Left hindlimb (tissue), 1 donor: ENCODE results near the gene RNASE9.
"Not testable (repeated sequence)": the region's sequence is repeated elsewhere in the genome, so short reads cannot be mapped to it uniquely, and the experiment has no call there.

ENCODE experiments used
- DNase-seq: peaks from one replicate; pipeline ENCODE4 v3.0.0-alpha.2; 2018

The RNASE9 gene

GRCh38 chr14:20560961-20561360 is at the start of gene RNASE9:
RNASE9 (minus strand) TSS chr14:20561047.
- no peak for DNase-seq

DNA sequence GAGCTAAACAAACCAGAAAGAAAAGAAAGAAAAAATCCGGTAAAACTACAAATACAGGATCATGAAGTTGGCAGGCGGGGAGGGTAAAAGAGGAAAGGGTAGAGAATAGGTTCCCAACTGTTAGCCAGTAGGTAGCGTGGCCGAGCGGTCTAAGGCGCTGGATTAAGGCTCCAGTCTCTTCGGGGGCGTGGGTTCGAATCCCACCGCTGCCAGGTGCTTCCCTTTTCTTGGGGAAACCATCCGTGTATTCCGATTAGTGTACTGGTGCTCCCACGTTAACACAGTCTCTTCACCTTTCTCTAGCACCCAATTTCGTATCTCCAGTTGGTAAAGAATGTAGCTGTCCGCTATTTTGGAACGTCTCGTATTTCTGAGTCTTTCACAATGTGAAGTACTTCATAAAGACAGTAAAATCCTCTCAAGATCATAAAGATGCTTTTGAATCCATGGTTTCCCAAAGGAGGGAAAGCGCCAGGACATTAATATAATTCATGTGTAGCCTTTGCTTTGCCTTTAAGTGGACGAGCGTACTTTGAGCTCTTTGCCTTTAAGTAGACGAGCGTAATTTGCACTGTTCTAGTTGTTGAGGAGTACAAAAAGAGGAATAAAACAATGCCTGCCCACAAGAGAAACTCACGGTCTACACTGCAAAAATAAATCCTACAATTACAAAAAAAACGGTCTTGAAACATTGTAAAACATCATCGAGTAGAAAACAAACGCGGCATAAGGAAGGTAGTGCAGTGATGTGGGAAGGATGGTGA is 49.3 kb upstream of the RNASE9 start:
- peak; percentile 76 for DNase-seq

DNA sequence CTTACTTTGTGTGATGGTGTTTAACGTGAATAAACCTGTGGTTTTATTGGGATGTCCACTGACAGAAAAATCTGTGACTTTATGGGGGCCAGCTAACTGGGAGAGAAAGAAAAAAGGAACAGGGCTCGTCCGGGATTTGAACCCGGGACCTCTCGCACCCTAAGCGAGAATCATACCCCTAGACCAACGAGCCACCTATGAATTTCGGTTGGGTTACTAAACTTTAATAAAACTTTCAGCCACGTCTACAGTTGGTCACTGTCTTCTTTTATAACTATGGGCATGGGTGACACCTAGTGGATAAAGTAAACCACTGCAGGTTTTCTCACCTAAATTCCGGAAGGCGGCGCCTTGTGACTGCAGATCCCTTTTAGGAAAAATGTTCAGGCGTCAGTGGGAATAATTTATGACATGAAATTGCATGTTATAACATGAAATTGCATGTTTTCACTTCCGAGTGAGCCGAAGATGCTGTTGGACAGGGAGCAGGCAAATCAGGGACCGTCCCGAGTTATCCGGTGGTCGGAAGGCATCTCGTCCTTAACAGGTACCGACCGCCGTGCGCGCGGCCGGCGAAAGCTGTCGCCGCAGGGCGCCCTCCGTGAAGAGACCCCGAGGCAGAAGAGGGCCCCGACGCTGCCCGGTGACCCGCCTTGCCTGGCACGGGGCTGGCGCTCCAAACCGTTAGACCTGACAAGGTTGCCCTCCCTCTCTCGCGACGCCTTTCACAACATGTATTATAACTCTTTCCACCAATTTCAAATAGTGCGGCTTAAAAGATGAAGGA is 48.6 kb upstream of the RNASE9 start:
- DNase-seq = peak; percentile 77

- DNase-seq = no peak
Measured at GRCh38 chr14:20608383-20609110, 47.7 kb upstream of the RNASE9 start.

DNA sequence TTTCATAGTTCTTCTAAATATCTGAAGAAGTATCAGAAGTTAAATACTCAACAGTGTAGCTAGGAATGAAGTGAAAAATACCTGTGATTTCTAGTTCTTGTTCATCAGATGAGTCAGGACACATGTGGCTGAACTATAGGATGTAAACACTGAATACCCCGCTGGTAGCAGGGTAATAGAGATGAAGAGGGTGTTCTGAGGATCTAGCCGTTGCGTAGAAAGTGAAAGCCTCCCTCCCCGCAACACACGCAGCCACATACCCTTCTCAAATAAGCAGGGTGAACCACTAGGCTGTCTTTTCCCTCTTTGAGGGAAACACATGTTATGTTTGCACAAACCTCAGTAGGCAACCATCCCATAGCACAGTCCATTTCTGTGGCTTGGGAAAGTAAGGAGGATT is 46.8 kb upstream of the RNASE9 start:
- DNase-seq = no peak

GRCh38 chr14:20606902-20607242 is 46.0 kb upstream of the RNASE9 start:
- no peak for DNase-seq

DNA sequence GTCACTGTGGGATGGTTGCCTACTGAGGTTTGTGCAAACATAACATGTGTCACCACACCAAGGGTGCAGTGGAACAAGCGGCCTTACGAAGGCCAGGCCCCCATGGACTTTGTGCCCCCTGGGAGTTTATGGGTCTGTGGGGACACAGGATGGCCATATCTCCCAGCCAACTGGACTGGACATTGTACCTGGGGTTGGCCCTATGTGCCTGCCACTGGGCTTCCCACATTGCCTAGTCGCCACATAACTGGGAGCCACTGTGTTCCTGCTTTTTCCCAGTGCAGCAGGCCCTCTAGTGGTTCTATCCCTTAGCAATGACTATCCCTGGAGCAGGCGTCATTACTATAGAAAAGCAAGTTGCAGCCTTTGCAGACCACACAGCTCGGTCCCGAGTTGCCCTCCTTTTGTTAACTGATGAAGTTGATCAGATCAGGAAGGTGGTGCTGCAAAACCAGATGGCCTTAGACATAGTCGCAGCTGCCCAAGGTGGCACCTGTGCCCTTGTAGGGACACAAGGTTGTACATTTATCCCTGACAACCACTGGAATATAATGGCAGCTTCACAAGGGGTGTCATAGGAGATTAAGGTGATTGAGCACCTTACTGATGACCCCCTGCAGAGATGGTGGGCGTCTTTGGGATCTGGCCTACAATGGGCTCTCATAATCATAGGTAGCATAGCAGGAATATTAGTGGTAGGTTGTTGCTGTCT is 45.5 kb upstream of the RNASE9 start:
- DNase-seq = no peak

DNA sequence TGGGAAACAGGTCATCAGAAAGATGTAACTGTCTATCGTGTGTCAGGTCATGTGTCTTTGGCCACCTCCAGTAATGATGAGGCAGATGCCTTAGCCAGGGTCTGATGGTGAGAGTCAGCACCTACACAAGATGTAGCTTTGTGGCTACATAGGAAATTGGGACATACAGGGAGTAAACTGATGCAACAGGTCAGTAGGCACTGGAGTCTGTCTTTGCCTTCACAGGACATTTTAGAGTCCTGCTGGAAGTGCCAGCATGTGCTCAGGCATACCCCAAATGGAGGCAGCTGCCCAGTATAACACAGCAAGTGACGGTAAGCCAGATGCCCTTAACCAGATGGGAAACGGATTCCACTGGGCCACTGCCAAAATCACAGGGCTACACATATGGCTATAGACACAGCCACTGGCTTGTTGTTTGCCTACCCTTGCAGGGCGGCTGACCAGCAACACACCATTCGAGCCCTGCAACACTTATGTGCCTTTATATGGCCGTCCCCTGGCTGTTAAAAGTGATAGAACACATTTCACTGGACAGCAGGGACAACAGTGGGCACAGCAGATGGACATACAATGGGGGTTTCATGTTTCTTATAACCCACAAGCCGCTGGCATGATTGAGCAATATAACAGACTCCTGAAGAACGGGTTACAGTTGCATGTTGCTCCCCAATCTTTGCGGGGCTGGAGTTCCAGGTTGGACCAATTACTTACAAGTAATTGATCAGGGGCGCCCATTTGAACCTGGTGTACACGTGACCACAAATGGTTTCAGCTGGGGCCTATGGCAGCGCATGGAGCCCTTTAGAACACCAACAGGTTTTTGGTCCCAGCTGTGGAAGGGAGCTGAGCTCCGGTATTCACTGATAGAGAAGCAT is 43.2 kb upstream of the RNASE9 start:
- no peak for DNase-seq

DNA sequence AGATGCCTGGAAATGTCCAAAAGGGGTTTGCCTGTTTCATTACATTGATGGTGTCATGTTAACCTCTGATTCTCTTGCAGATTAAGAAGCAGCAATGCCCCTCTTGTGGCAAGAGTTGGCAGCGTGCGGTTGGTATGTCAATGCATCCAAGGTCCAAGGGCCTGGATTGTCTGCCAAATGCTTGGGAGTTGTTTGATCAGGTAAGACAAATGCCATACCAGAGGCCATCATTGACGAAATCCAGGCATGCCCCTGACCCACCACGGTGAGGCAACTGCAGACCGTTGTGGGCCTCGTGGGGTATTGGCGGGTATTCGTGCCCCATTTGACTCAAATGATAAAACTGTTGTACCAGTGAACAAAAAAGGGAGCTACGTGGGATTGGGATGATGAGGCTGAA is 41.7 kb upstream of the RNASE9 start:
- no peak for DNase-seq

GRCh38 chr14:20601522-20601921 is 40.7 kb upstream of the RNASE9 start:
- DNase-seq = no peak

- no peak for DNase-seq
Measured at GRCh38 chr14:20597108-20597507, 36.3 kb upstream of the RNASE9 start.

- not testable (repeated sequence) for DNase-seq
Measured at GRCh38 chr14:20595726-20596125, 34.9 kb upstream of the RNASE9 start.

- no peak for DNase-seq
Measured at GRCh38 chr14:20592574-20592973, 31.7 kb upstream of the RNASE9 start.

- no peak for DNase-seq
Measured at GRCh38 chr14:20591235-20591634, 30.4 kb upstream of the RNASE9 start, which contains the start of gene RNASE12. RNASE12 (minus strand) TSS chr14:20591376; CDS start chr14:20590723, 653 bp downstream.

- no peak for DNase-seq
Measured at GRCh38 chr14:20587489-20588154, 26.8 kb upstream of the RNASE9 start, which contains the start of gene RNASE11. RNASE11 (minus strand) TSS chr14:20588001.

DNA sequence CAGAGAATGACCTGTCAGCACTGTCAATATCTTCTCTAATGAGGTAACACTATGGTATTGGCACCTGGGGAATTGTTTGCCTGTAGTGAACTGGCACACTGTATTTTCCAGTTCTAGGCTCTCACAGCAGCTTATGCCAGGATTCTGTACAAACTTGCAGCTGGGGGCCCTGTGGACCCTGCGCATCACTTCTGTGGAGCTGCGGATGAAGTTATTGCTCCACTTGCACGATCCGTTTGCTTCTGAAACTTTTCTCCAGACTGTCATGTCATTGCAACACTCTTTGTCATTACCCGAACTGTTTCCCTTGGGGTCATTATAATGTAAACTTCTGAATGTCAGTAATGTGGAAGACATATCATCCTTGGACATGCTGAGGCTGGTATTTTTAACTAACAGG is 23.1 kb upstream of the RNASE9 start:
- DNase-seq = no peak

GRCh38 chr14:20583142-20583541 is 22.3 kb upstream of the RNASE9 start:
- DNase-seq = no peak

DNA sequence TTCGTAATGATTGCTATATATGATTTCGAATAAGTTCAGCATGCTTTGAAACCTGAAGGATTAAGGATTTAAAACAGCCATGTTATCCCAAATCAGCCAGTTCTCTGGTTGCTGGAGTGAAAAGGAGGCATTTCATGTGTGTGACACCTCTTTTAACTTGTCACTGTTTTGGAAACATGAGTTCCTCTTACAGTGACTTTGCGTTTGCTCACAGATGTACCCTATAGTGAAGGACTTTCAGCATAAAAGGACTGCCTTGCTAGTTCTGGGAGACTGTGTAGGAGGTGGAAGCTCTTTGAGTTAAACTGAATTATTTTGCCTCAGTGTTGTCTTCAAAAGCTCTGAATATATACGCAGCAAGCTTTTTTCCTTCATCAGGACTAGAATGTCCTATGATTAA is 19.4 kb upstream of the RNASE9 start:
- no peak for DNase-seq

DNA sequence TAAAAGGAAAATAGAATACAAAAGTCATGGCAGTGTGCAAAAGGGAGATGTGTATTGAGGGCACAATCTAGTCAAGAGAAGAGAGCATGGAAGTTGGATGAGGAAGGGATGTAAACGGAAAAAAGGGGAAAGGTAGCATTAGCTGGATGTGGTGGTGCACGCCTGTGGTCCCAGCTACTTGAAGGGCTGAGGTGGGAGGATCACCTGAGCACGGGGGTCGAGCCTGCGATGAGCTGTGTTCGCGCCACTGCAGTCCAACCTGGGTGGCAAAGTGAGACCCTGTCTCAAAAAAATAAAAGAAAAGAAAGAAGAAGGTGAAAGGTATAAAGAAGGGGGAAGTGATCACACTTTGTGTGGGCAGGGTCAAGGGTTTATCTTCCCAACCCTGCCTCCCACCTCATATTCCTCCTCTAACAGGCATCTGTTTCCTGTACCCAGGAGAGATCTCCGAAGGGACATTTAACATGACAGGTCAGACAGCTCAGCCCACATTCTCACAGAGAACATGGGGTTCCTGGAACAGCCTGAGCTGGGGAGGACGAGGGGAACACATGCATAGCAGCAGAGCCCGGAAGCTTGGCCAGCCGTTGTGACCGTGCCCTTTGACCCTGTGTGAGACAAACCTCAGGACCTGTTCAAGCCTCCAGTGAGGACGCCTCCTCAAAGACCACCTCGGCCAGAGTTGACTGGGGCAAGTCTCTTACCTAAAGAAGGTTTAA is 18.1 kb upstream of the RNASE9 start:
- DNase-seq = no peak

DNA sequence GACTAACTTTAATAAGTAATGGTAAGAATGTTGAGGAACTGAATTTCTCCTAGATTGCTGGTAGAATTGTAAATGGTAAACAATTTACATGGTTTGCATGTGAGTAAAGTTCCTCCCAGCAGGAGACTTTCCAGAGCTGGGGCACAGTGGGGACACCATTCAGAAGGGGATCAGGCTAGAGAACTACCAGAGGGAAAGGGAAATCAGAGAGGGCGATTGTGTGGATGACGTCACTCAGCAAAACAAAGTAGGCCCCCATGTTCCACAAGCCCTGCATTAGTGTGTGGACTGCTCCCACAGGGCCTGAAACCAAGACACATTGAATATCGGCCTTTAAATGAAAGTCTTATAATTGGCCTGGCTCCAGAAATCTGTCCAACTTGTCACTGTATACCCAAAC is 17.5 kb upstream of the RNASE9 start:
- DNase-seq = no peak
